Thoracic aorta (tissue), 2 donors: Measurements from ENCODE around the gene PDE6D. TPM values are rescaled to one million over a fixed set of nuclear protein-coding genes. Genes with fewer than 3 reads are reported as not detected.

Source experiments
- ATAC-seq: fragments of 150-250 bp; one replicate; pipeline ENCODE4 v1.8.0; 2017; ENCODE audit warnings: low read depth; ENCODE audit not compliant: insufficient number of reproducible peaks, low FRiP score
- DNase-seq: peaks from one replicate; pipeline ENCODE4 v3.0.0-alpha.2; 2020; ENCODE audit warnings: low spot score
- H3K27ac ChIP-seq, 2 donors: fragments of 200-600 bp; sonication (generic); 1 replicate in 1 of 2; 2 replicates in 1 of 2; pipeline ENCODE4 v1.5.1; 2016; ENCODE audit warnings: mild to moderate bottlenecking in 2 of 2, moderate library complexity in 2 of 2
- H3K27me3 ChIP-seq: fragments of 200-600 bp; sonication (generic); replicated peaks from 2 replicates; pipeline ENCODE4 v1.6.0; 2016; ENCODE audit warnings: mild to moderate bottlenecking; ENCODE audit not compliant: insufficient read depth
- H3K36me3 ChIP-seq: fragments of 200-600 bp; sonication (generic); one replicate; pipeline ENCODE4 v1.5.1; 2016
- H3K4me1 ChIP-seq, 2 donors: fragments of 200-600 bp; sonication (generic); 1 replicate in 1 of 2; 2 replicates in 1 of 2; pipeline versions ENCODE4 v1.5.1 to v1.6.0; 2016; ENCODE audit warnings: low read depth in 2 of 2, mild to moderate bottlenecking in 1 of 2; ENCODE audit not compliant: control insufficient read depth in 1 of 2
- H3K4me3 ChIP-seq: fragments of 200-600 bp; sonication (generic); 2 replicates; pipeline ENCODE4 v1.5.1; 2016; ENCODE audit warnings: mild to moderate bottlenecking
- H3K9me3 ChIP-seq: fragments of 200-600 bp; sonication (generic); 2 replicates; pipeline ENCODE4 v1.5.1; 2016
- total RNA-seq, 2 donors: library from RNA; depleted of rRNA; stranded (reverse); fragments of >200 nt; gene quantifications; one replicate each; pipeline versions ENCODE4 v1.1.0 to v1.2.3, GENCODE V29; 2016
- TF ChIP-seq, protein P1 (sequence below): fragments of 200-600 bp; sonication (generic); IDR thresholded peaks from one replicate; pipeline ENCODE4 v1.5.1; 2019; ENCODE audit warnings: antibody characterized with exemption

Gene PDE6D
- 10 to 100 TPM; 24.9 to 30.2 TPM for total RNA-seq

DNA sequence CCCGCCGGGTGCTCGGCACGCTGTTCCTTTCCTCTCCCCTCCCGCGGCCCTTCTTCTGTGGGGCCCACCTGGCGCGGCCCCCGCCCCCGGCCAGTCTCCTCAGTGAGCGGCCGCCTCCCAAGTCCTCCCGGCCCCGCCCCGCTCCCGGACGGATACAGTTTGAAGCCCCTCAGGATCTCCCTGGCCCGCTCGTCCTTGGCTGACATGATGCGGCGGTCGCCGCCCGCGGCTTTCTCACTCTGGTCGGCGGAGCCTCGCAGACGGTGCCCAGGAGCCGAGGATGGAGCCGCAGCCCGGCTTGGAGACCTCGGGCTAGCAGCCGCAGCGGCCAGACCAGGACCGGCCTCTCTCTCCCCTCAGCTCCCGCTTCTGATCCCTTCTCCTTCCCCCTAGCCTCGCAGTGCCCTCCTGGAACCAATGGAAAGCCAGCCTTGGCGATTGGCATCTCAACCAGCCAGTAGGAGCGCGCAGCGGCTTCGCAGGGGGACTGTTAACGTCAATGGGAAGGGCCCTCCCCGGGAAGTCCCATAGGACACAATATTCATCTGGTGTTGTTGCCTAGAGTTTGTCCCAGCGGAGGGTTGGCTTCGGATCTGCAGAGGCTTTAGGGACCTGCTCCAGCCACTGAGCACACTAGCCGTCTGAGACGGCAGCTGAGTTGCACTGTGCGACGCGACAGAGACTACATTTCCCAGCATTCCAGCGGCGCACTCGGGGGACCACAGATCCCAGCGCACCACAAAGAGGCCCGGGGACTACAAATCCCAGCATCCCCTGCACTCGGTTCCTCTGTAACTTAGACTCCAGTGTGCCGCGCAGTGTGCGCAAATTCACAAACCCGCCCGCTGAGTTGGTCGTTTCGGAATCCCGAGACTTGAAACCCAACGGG is at the start of gene PDE6D:
TSS of gene PDE6D (minus strand) at position 374 of the 889 bp plus-strand sequence. CDS start at position 206, 168 bp downstream.
- peak; percentile 98 for ATAC-seq
- peaks cover 19 to 41% of the 10 kb centered on the region in 2 donors for H3K4me1 ChIP-seq

DNA sequence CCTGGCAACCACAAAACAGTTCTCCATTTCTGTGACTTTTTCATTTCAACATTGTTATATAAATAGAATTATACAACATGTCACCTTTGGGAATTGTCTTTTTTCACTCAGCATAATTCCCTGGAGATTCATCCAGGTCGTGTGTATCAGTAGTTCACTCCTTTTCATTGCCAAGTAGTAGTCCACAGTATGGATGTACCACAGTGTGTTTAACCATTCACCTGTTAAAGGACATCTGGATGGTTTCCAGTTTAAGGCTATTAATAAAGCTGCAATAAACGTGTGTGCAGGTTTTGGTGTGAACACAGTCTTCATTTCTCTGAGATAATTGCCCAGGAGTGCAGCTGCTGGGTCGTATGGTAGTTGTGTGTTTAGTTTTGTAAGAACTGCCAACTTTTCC is 40.8 kb upstream of the PDE6D start:
- TF ChIP-seq, protein P1, sequence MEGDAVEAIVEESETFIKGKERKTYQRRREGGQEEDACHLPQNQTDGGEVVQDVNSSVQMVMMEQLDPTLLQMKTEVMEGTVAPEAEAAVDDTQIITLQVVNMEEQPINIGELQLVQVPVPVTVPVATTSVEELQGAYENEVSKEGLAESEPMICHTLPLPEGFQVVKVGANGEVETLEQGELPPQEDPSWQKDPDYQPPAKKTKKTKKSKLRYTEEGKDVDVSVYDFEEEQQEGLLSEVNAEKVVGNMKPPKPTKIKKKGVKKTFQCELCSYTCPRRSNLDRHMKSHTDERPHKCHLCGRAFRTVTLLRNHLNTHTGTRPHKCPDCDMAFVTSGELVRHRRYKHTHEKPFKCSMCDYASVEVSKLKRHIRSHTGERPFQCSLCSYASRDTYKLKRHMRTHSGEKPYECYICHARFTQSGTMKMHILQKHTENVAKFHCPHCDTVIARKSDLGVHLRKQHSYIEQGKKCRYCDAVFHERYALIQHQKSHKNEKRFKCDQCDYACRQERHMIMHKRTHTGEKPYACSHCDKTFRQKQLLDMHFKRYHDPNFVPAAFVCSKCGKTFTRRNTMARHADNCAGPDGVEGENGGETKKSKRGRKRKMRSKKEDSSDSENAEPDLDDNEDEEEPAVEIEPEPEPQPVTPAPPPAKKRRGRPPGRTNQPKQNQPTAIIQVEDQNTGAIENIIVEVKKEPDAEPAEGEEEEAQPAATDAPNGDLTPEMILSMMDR = no peak
- H3K27me3 ChIP-seq = no peaks in the 10 kb centered on the region
- no peaks in the 10 kb centered on the region for H3K4me1 ChIP-seq
- no peaks in the 10 kb centered on the region for H3K36me3 ChIP-seq
- ATAC-seq = no peak
- DNase-seq = no peak
- no peaks in the 10 kb centered on the region for H3K9me3 ChIP-seq
- H3K27ac ChIP-seq = no peak overlapping the region
- H3K4me3 ChIP-seq = no peak overlapping the region

More for the DNA sequence above, at the start of gene PDE6D:
- TF ChIP-seq, protein P1 = no peak
- Histone ChIP-seq H3K27ac (peak within 1 kb of the TSS; percentile 52 to 84), H3K36me3 (no peaks in the 10 kb centered on the region), H3K27me3 (no peaks in the 10 kb centered on the region), H3K9me3 (no peaks in the 10 kb centered on the region), H3K4me3 (peak within 1 kb of the TSS; percentile 82)
- peak; percentile 92 for DNase-seq

DNA sequence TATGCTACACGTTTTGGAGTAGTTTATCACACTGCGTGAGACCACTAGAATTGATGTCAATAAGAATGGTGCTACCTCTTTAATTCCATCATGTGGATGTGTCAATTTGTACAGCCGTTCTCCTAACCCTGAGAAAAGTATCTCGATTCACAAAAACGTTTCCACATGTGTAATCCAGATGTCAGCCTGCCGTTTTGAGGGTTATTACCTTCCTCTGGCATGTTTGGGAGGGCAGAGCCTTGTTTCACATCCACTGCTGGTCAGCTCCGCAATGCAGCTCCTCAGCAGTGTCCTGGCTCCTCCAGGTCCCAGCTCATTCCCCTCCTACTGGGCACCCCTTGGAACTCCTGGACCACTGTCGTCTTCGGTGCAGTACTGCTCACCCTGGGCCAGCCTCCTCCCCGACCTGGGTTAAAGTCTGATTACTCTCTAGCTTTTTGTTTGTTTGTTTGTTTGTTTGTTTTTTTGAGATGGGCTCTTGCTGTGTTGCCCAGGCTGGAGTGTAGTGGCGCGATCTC is 39.8 kb upstream of the PDE6D start:
- Histone ChIP-seq H3K9me3 (no peaks in the 10 kb centered on the region), H3K27ac (no peak overlapping the region), H3K27me3 (no peaks in the 10 kb centered on the region), H3K4me1 (no peaks in the 10 kb centered on the region), H3K36me3 (no peaks in the 10 kb centered on the region), H3K4me3 (no peak overlapping the region)
- ATAC-seq (no peak), DNase-seq (no peak)
- TF ChIP-seq, protein P1 = no peak

DNA sequence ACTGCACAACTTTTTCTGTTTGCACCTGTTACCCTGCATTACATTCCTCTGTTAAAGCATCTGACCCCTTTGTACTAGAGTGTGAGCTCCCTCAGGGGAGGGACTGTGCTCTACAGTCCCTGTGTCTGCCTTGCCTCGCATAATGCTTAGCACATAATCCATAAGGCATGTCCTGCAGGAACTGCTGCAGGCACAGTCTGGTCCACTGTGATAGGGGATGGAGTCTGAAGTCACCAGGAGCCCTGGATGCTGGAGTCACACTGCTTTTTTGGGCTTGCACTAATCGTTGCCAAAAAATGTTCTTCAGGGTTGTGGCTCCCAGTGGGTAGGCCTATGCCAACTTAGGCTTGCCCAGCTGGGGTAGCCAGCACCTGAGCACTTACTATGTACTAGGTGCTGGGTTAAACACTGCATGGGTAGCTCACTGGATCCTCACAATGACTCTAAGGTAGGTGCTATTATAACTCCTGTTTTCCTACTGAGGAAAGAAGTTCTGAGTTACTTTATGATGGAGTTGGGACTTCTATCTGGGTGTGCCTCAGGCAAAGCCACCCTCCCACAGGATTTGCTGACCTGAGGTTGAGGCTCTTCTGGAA is 38.5 kb upstream of the PDE6D start:
- TF ChIP-seq, protein P1 = no peak
- H3K36me3 ChIP-seq = no peaks in the 10 kb centered on the region
- no peak for ATAC-seq
- peaks cover 3% of the 10 kb centered on the region for H3K9me3 ChIP-seq
- no peak overlapping the region for H3K27ac ChIP-seq
- H3K4me1 ChIP-seq = no peaks in the 10 kb centered on the region
- no peaks in the 10 kb centered on the region for H3K27me3 ChIP-seq
- DNase-seq = no peak
- no peak overlapping the region for H3K4me3 ChIP-seq
